Measurements from ENCODE around the gene UPK3A. TPM values are rescaled to one million over a fixed set of nuclear protein-coding genes. Genes with fewer than 3 reads are reported as not detected.
"Not testable (repeated sequence)": the region's sequence is repeated elsewhere in the genome, so short reads cannot be mapped to it uniquely, and the experiment has no call there.

Gene UPK3A
- total RNA-seq, 1 donor from 2014 or later = 0.40 TPM

DNA sequence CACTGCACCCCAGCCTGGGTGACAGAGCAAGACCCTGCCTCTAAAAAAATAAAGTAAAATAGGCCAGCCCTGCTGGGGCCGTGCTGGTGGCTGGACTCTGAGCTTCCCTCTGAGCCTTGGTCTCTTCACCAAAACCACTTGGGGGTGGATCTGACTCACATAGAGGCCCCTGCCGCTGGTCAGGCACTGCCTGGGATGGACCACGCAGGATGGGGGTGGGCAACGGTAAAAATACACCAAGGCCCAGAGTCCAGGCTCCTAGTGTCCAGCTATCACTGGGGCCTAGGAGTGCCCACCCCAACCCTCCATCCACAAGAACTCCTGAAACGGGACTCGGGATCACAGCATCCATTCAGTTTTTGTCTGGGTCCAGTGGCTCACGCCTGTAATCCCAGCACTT lies 12.3 kb upstream of the UPK3A start:
- intact Hi-C loops (cut with DNase I) = no loop called here
- DNase-seq (ENCODE audit: low spot score) = no peak

DNA sequence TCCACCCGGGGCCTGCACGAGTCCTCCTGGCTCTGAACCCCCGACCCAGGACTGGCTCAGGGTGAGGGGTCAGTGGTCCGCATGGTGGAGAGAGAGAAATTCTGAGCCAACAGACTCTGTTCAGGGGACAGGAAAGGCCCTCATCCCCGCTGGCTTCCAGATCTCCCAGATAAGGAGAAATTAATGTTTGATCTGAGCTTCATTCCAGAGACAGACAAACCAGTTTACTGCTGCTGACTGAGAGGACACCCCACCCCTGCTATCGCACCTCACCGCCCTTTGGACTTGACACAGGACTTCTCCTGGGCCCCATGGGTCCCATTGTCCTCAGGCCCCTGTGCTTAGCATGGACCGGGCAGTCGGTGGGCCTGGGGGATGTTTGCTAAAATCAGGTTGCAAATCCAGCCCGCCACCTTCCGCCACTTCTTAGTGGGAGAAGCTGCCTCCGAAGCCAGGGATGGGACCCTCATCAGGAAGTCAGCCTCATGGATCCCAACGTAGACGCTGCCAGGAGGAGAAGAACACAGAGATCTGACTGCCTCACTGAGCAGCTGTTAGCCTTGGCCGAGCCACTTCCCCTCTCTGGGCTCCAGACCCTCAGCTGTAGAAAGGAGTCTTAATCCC lies 11.2 kb upstream of the UPK3A start:
- DNase-seq (ENCODE audit: low spot score) = no peak
- intact Hi-C loops (cut with DNase I) = no loop called here

DNA sequence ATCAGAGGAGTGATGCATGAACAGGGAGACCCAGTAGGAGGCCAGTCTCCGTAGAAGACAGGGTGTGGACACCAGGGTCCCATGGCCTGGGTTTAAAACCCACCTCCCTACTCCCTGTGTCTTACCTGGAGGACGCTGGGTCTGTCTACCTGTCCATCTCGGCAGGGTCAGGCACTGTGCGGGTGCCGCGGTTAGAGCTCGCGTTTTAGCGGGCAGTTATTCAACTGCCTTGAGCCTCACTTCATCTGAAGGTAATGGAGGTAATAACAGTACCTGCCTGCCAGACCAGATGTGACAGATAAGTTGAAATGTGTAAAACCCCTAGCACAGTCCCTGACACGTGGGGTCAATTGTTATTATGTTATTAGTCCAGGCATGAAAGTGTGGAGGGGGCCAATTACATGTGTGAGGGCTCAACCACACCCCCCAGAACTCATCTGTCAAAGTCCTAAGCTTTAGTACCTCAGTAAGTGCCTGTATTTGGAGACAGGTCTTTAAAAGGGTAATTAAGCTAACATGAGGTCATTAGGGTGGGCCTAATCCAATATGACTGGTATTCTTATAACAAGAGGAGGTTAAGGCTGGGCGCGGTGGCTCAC lies 8.1 kb upstream of the UPK3A start:
- intact Hi-C loops (cut with DNase I) = no loop called here
- DNase-seq (ENCODE audit: low spot score) = no peak

DNA sequence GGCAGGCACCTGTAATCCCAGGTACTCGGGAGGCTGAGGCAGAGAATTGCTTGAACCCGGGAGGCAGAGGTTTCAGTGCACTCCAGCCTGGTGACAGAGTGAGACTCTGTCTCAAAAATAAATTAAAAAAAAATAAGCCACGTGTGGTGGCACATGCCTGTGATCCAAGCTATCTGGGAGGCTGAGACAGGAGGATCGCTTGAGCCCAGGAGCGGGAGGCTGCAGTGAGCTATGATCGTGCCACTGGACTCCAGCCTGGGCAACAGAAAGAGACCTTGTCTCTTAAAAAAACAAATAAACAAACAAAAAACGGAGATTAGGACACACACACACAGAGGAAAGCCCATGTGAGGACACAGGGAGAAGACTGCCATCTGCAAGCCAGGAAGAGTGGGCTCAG lies 7.0 kb upstream of the UPK3A start:
- DNase-seq (ENCODE audit: low spot score); intact Hi-C loops (cut with DNase I): not testable (repeated sequence)

DNA sequence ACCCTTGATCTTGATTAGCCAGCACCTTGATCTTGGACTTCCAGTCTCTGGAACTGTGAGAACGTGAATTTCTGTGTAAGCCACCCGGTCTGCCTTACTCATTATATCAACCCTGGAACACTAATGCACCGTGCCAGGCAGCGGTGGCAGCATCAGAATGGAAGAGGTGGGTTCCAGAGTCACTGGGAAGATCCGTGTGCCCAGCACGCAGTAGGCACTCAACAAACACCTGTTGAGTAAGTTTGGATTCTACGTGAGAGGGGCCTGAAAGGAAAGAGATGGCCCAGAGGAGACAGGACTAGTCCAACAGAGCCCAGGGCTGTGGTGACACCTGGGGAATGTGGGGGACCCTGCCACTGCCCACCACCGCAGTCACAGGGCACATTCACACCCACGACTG lies 6.6 kb upstream of the UPK3A start:
- intact Hi-C loops (cut with DNase I) = no loop called here
- DNase-seq (ENCODE audit: low spot score) = no peak

GRCh38 chr22:45280587-45280980 lies 4.2 kb upstream of the UPK3A start:
- DNase-seq (ENCODE audit: low spot score) = no peak
- intact Hi-C loops (cut with DNase I) = no loop called here

- intact Hi-C loops (cut with DNase I) = no loop called here
- DNase-seq (ENCODE audit: low spot score) = no peak
Observed at GRCh38 chr22:45281010-45281409, 3.7 kb upstream of the UPK3A start.

DNA sequence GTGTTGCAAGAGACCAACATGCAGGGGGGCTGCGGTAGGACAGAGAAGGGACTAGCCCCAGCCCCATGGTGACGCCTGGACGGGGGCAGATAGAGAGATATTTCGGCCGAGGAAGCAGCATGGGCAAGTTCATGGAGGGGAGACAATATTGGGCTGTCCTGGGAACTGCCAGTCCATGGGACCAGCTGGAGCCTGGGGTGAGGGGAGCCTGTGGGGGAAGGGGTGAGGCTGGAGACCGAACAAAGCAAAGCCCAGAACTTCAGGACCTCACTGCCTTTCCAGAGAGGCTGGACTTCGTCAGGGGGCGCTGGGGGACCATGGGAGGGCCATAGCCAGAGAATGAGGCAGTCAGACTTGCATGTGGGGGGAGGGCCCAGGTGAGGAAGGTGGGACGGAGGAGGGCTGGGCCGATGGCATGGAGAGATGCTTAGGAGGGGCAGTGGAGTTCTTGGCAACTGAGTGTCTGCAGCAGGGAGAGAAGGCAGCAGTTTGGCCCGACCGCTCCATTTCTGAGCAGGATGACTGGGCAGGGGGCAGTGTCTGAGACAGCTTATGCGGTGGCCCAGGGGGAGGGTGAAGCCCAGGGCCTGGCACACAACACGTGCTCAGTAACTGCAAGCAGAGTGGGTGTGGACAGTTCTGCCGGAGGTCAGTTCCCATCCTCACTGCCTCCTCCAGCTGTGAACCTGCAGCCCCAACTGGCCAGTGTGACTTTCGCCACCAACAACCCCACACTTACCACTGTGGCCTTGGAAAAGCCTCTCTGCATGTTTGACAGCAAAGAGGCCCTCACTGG lies 712 bp downstream of the UPK3A start:
- no peak for DNase-seq (ENCODE audit: low spot score)

DNA sequence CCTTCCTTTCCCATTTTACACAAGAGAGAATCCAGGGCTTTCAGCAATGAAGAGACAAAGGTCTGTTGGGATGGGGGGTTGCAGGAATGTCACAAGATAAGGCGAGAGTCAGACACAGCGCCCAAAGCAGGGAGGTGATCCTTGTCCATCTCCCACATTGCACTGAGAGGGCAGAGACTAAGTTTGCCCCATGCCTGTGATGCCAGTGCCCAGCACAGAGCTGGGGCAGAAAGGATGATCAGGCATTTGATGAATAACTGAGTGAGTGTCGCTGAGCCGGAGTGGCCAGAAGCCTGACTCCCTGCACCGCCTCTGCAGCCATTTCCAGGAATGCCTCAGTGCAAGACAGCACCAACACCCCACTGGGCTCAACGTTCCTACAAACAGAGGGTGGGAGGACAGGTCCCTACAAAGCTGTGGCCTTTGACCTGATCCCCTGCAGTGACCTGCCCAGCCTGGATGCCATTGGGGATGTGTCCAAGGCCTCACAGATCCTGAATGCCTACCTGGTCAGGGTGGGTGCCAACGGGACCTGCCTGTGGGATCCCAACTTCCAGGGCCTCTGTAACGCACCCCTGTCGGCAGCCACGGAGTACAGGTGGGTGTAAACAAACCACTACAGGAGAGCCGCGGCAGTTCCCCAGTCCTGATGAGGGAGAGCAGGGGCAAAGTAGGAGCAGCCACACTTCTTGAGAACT lies 2.3 kb downstream of the UPK3A start:
- DNase-seq (ENCODE audit: low spot score) = no peak

More for the DNA sequence above, 712 bp downstream of the UPK3A start:
- intact Hi-C loops (cut with DNase I) = no loop called here

DNA sequence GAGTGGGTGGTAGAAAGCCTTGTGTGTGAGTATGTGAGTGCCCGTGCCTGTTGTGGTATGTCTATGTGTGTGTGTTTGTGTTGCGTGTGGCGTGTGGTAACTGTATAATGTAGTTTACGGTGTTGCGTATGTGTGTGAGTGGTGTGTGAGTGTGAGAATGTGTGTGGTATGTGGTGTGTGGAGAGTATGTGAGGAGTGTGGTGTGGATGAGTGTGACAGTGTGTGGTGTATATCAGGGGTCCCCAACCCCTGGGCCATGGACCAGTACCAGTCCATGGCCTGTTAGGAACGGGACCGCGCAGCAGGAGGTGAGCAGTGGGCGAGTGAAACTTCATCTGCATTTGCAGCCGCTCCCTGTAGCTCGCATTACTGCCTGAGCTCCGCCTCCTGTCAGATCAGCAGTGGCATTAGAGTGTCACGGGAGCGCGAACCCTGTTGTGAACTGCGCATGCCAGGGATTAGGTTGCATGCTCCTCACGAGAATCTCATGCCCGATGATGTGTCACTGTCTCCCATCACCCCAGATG lies 5.7 kb downstream of the UPK3A start:
- intact Hi-C loops (cut with DNase I) = no loop called here
- no peak for DNase-seq (ENCODE audit: low spot score)

More for the DNA sequence above, 2.3 kb downstream of the UPK3A start:
- intact Hi-C loops (cut with DNase I) = no loop called here

GRCh38 chr22:45291061-45291930 lies 6.5 kb downstream of the UPK3A start:
- intact Hi-C loops (cut with DNase I) = no loop called here
- no peak for DNase-seq (ENCODE audit: low spot score)

DNA sequence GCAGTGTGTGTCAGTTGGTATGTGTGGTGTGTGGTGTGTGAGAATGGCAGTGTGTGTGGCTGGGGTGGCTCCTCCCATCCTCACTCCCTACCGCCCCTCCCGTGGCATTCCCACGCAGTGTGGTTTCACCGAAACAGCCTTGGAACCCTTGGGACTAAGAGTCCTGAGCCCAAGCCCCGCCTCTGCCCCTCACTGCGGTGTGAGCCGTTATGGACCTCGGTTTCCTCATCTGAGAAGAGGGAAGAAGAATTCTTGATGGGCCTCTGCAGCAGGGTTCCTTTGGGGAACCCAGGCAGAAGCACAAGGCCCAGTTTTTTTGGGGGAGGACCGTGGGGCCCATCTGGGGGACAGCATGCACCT lies 7.2 kb downstream of the UPK3A start:
- no peak for DNase-seq (ENCODE audit: low spot score)
- intact Hi-C loops (cut with DNase I) = no loop called here

GRCh38 chr22:45292731-45293442 lies 8.1 kb downstream of the UPK3A start:
- intact Hi-C loops (cut with DNase I) = no loop called here
- DNase-seq (ENCODE audit: low spot score) = no peak

GRCh38 chr22:45294030-45294429 lies 9.3 kb downstream of the UPK3A start:
- no peak for DNase-seq (ENCODE audit: low spot score)
- intact Hi-C loops (cut with DNase I) = no loop called here

- DNase-seq (ENCODE audit: low spot score); intact Hi-C loops (cut with DNase I): not testable (repeated sequence)
Observed at GRCh38 chr22:45295004-45295403, 10.3 kb downstream of the UPK3A start.

DNA sequence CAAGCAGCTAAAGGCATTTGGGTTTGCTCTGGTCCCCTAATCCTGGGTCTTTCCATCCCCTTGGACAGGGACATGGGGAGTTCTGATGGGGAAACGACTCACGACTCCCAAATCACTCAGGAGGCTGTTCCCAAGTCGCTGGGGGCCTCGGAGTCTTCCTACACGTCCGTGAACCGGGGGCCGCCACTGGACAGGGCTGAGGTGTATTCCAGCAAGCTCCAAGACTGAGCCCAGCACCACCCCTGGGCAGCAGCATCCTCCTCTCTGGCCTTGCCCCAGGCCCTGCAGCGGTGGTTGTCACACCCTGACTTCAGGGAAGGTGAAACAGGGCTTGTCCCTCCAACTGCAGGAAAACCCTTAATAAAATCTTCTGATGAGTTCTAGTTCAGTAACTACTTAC lies 10.7 kb downstream of the UPK3A start:
- DNase-seq (ENCODE audit: low spot score) = no peak
- intact Hi-C loops (cut with DNase I) = no loop called here

DNA sequence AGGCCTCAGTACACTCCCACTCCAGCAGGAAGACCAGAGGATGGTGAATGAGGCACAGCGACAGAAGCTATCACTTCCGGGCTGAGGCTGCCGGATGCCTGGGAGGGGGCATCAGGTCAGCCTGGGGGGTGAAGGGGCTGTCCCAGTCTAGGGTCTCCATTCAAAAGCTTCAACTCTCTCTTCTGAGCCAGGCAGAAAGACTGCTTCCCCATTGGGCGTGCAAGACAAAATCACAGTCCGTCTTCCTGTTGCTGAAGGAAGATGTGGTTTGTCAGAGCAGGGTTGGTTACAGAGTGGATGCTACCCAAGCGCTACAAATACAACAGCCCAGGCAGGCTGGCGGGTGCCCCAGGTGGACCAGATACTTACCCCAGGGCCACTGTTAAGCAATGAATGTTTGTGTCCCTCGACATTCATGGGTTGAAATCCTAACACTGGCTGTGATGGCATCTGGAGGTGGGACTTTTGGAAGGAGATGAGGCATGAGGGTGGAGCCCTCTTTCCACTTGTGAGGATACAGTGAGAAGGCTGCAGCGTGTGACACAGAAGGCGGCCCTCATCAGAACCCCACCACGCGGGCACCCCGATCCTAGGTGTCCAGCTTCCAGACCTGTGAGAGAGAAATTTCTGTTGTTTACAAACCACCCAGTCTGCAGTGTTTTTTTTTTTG lies 12.0 kb downstream of the UPK3A start:
- DNase-seq (ENCODE audit: low spot score) = no peak
- intact Hi-C loops (cut with DNase I) = no loop called here

- intact Hi-C loops (cut with DNase I) = no loop called here
- DNase-seq (ENCODE audit: low spot score) = no peak
Observed at GRCh38 chr22:45298934-45299505, 14.3 kb downstream of the UPK3A start.

Data from cardiac septum (tissue), 1 donor.